WTC11 (cell line): ENCODE results near the gene NKG7.

Experiments
- CTCF ChIP-seq: fragments of 200-600 bp; IDR thresholded peaks from 2 replicates; pipeline ENCODE4 v1.8.0; 2022; ENCODE audit warnings: antibody characterized with exemption
- JUN ChIP-seq: sonication (generic); formaldehyde crosslinking; IDR thresholded peaks from 2 replicates; pipeline ENCODE4 v1.8.0; 2023; ENCODE audit warnings: mild to moderate bottlenecking, missing genetic modification reagents

- TF ChIP-seq JUN = no peak
- no peak for TF ChIP-seq CTCF
These were observed 49.0 kb upstream of the NKG7 start for GRCh38 chr19:51421229-51422052.
